MCF 10A (cell line): ENCODE measurements around the gene CAMK2A. TPM values are rescaled to one million over a fixed set of nuclear protein-coding genes. Genes with fewer than 3 reads are reported as not detected.

ENCODE experiments used
- BruUV-seq: library from RNA; stranded (reverse); fragments of 400-500 nt; replicated peaks from 2 replicates; lab custom pipeline; 2021; lab: Mats Ljungman, UMichigan
- CTCF ChIA-PET: fragments of 300-600 bp; sonication (Branson Sonifier 250); formaldehyde crosslinking; extraction: SDS; loops from one replicate; lab custom pipeline; 2021; ENCODE audit warnings: antibody characterized with exemption, inconsistent platforms; lab: Yijun Ruan, JAX
- POLR2A ChIA-PET: fragments of 300-600, 350-650 bp; sonication (Branson Sonifier 250); formaldehyde crosslinking; extraction: SDS; loops from one replicate; lab custom pipeline; 2020; ENCODE audit warnings: antibody characterized with exemption, inconsistent platforms; lab: Yijun Ruan, JAX
- DNase-seq: peaks from one replicate; pipeline ENCODE4 v3.0.0-alpha.2; 2018; ENCODE audit not compliant: unreplicated experiment
- H3K27ac Mint-ChIP-seq: one replicate; pipeline ENCODE4 v1.8.0; 2022; ENCODE audit warnings: mild to moderate bottlenecking, low read depth, mixed read lengths; ENCODE audit not compliant: unreplicated experiment
- H3K27me3 Mint-ChIP-seq: one replicate; pipeline ENCODE4 v1.8.0; 2022; ENCODE audit warnings: mixed read lengths; ENCODE audit not compliant: insufficient read depth, unreplicated experiment
- H3K36me3 Mint-ChIP-seq: one replicate; pipeline ENCODE4 v1.8.0; 2022; ENCODE audit warnings: mild to moderate bottlenecking, moderate library complexity, mixed read lengths; ENCODE audit not compliant: insufficient read depth, unreplicated experiment
- H3K4me1 Mint-ChIP-seq: one replicate; pipeline ENCODE4 v1.8.0; 2022; ENCODE audit warnings: mixed read lengths; ENCODE audit not compliant: insufficient read depth, unreplicated experiment
- H3K4me3 Mint-ChIP-seq: one replicate; pipeline ENCODE4 v1.8.0; 2022; ENCODE audit warnings: mild to moderate bottlenecking, moderate library complexity, mixed read lengths; ENCODE audit not compliant: unreplicated experiment
- H3K9me3 Mint-ChIP-seq: one replicate; pipeline ENCODE4 v1.8.0; 2022; ENCODE audit warnings: mixed read lengths; ENCODE audit not compliant: unreplicated experiment
- intact Hi-C: fragments of 100-400 bp; cut with micrococcal nuclease; formaldehyde crosslinking; loops from 2 replicates; pipeline ENCODE4 v1.14.1; 2022
- total RNA-seq: library from RNA; stranded (reverse); gene quantifications from 2 replicates; pipeline ENCODE4 v1.2.3, GENCODE V29; 2022
- TF ChIP-seq, protein P1 (sequence below): fragments of 200-600 bp; IDR thresholded peaks from one replicate; pipeline ENCODE4 v1.8.0; 2022; ENCODE audit warnings: antibody characterized with exemption, mild to moderate bottlenecking; ENCODE audit not compliant: unreplicated experiment

CAMK2A gene
- total RNA-seq, 1 experiment from 2014 or later = not detected

DNA sequence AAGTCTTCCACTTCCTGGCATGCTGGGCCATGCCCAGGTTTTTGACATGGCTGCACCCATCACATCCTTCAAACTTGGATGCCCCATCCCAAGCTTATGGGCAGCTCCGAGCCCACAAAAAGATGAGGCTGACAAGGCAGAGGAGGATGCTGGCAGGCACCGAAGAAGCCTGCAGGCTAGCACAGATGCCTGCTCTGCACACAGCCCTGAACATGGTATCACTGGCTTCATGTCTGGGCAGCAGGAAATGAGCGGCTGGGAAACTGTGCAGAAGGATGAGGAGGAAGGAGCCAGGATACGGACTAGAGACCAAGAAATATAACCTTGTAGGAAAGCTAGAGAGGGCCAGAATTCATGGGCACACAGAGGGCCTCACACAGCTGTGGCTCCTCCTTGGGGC is 14.8 kb downstream of the CAMK2A start:
- Mint-ChIP-seq H3K27ac (no peak overlapping the region), H3K4me3 (no peak overlapping the region), H3K9me3 (no peaks in the 10 kb centered on the region), H3K36me3 (no peaks in the 10 kb centered on the region), H3K27me3 (peaks cover under 1% of the 10 kb centered on the region), H3K4me1 (peaks cover 16% of the 10 kb centered on the region)
- BruUV-seq = no TSS peak
- TF ChIP-seq, protein P1, sequence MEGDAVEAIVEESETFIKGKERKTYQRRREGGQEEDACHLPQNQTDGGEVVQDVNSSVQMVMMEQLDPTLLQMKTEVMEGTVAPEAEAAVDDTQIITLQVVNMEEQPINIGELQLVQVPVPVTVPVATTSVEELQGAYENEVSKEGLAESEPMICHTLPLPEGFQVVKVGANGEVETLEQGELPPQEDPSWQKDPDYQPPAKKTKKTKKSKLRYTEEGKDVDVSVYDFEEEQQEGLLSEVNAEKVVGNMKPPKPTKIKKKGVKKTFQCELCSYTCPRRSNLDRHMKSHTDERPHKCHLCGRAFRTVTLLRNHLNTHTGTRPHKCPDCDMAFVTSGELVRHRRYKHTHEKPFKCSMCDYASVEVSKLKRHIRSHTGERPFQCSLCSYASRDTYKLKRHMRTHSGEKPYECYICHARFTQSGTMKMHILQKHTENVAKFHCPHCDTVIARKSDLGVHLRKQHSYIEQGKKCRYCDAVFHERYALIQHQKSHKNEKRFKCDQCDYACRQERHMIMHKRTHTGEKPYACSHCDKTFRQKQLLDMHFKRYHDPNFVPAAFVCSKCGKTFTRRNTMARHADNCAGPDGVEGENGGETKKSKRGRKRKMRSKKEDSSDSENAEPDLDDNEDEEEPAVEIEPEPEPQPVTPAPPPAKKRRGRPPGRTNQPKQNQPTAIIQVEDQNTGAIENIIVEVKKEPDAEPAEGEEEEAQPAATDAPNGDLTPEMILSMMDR = no peak
- intact Hi-C loops = no loop called here
- ChIA-PET CTCF (interaction anchor here (1.0 to 12.8 kb wide), 3 partner anchors 51 to 75 kb away, joined by 3 to 290 read pairs (median 4); no protein-coding TSS in a partner anchor), POLR2A (interaction anchor here (0.8 to 2.8 kb wide), 3 partner anchors 10 to 75 kb away, joined by 3 to 15 read pairs (median 3); no protein-coding TSS in a partner anchor)
- no peak for DNase-seq

DNA sequence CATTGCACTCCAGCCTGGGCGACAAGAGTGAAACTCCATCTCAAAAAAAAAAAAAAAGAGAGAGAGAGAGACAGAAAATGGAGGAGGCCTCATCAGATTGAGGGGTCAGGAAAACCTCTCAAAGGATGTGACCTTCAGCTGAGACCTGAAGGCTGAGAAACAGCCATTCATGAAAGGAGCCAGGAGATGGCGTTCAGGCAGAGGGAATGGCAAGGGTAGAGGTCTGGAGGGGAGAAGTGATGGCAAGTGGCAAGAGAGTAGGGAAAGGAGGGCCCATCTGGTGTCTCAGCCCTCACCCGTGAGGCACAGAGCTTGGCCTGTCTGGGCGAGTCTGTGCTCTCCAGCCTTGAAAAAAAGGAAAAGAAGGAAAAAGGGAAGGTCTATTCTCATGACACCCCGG is 17.0 kb downstream of the CAMK2A start:
- H3K27ac Mint-ChIP-seq = no peak overlapping the region
- no peaks in the 10 kb centered on the region for H3K27me3 Mint-ChIP-seq
- DNase-seq = peak; percentile 81
- H3K36me3 Mint-ChIP-seq = no peaks in the 10 kb centered on the region
- intact Hi-C loops = loop anchor here (1.0 kb wide), 2 partner anchors 78 to 164 kb away; no protein-coding TSS in a partner anchor
- ChIA-PET CTCF (interaction anchor here (0.6 to 12.8 kb wide), 28 partner anchors 11 to 798 kb away, joined by 3 to 290 read pairs (median 4); no protein-coding TSS in a partner anchor), POLR2A (interaction anchor here (0.7 to 2.8 kb wide), 3 partner anchors 18 to 86 kb away, joined by 3 to 15 read pairs (median 3); no protein-coding TSS in a partner anchor)
- peaks cover 10% of the 10 kb centered on the region for H3K4me1 Mint-ChIP-seq
- no peak overlapping the region for H3K4me3 Mint-ChIP-seq
- no TSS peak for BruUV-seq
- TF ChIP-seq, protein P1 = peak; percentile 84
- H3K9me3 Mint-ChIP-seq = no peaks in the 10 kb centered on the region

DNA sequence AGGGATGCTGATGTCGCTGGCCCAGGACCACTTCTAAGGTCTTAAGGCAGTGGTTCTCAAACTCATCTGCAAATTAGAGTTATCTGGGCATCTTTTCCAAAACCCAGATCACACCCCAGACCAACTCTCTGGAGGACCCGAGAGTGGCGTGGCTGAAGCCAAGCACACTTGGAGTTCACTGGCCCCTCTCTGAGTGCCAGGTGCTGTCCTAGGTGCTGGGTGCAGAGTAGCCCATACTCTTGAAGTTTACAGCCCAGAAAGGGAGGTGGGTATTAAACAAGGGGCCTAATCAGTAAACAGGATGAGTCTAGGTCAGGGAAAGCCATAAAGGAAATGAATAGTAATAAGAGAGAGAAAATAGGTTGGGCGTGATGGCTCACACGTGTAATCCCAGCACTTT is 17.6 kb downstream of the CAMK2A start:
- Mint-ChIP-seq H3K36me3 (no peaks in the 10 kb centered on the region), H3K27ac (no peak overlapping the region), H3K4me1 (peaks cover 10% of the 10 kb centered on the region), H3K9me3 (no peaks in the 10 kb centered on the region), H3K4me3 (no peak overlapping the region), H3K27me3 (no peaks in the 10 kb centered on the region)
- TF ChIP-seq, protein P1 = no peak
- BruUV-seq = no TSS peak
- ChIA-PET POLR2A (interaction anchor here (0.7 kb wide), 1 partner anchor 87 kb away, joined by 3 read pairs; no protein-coding TSS in a partner anchor), CTCF (interaction anchor here (0.6 to 12.8 kb wide), 18 partner anchors 38 to 579 kb away, joined by 3 to 290 read pairs (median 4); no protein-coding TSS in a partner anchor)
- DNase-seq = no peak
- intact Hi-C loops = loop anchor here (1.0 kb wide), 2 partner anchors 78 to 164 kb away; no protein-coding TSS in a partner anchor

GRCh38 chr5:150271296-150271692 is 18.3 kb downstream of the CAMK2A start:
- TF ChIP-seq, protein P1 = no peak
- no peak for DNase-seq
- ChIA-PET CTCF (interaction anchor here (0.6 to 12.8 kb wide), 8 partner anchors 13 to 755 kb away, joined by 3 to 290 read pairs (median 4); no protein-coding TSS in a partner anchor), POLR2A (no interaction called here)
- no TSS peak for BruUV-seq
- H3K27me3 Mint-ChIP-seq = no peaks in the 10 kb centered on the region
- H3K4me3 Mint-ChIP-seq = no peak overlapping the region
- intact Hi-C loops = no loop called here
- no peak overlapping the region for H3K27ac Mint-ChIP-seq
- peaks cover 10% of the 10 kb centered on the region for H3K4me1 Mint-ChIP-seq
- no peaks in the 10 kb centered on the region for H3K9me3 Mint-ChIP-seq
- H3K36me3 Mint-ChIP-seq = no peaks in the 10 kb centered on the region
